IPS-18a (cell line): Measurements from ENCODE around the gene ARAP3.
"Not testable (repeated sequence)": the region's sequence is repeated elsewhere in the genome, so short reads cannot be mapped to it uniquely, and the experiment has no call there.

Source experiments
- H3K27ac ChIP-seq: one replicate; pipeline ENCODE4 v1.5.1; 2013; ENCODE audit warnings: low read length
- H3K27me3 ChIP-seq: one replicate; pipeline ENCODE4 v1.6.1; 2013; ENCODE audit warnings: mild to moderate bottlenecking, low read length; ENCODE audit not compliant: control insufficient read depth, insufficient read depth
- H3K36me3 ChIP-seq: one replicate; pipeline ENCODE4 v1.6.1; 2013; ENCODE audit warnings: low read depth, low read length; ENCODE audit not compliant: control insufficient read depth
- H3K4me1 ChIP-seq: one replicate; pipeline ENCODE4 v1.6.1; 2013; ENCODE audit warnings: low read depth, low read length; ENCODE audit not compliant: control insufficient read depth
- H3K4me3 ChIP-seq: one replicate; pipeline ENCODE4 v1.5.1; 2013; ENCODE audit warnings: low read length
- H3K9ac ChIP-seq: one replicate; pipeline ENCODE4 v1.6.1; 2013; ENCODE audit warnings: mild to moderate bottlenecking, low read length, moderate library complexity
- H3K9me3 ChIP-seq: one replicate; pipeline ENCODE4 v1.6.1; 2013; ENCODE audit warnings: low read depth, low read length; ENCODE audit not compliant: control insufficient read depth

ARAP3 gene

GRCh38 chr5:141681695-141682641 lies at the start of gene ARAP3:
TSS of gene ARAP3 (minus strand) at chr5:141682230. CDS start at chr5:141680486, 1,744 bp downstream.
- Histone ChIP-seq H3K27ac (peak within 1 kb of the TSS; percentile 66), H3K27me3 (no peaks in the 10 kb centered on the region), H3K4me3 (peak within 1 kb of the TSS; percentile 64), H3K9ac (peak within 1 kb of the TSS; percentile 71), H3K9me3 (no peaks in the 10 kb centered on the region), H3K4me1 (peaks cover 24% of the 10 kb centered on the region), H3K36me3 (peaks cover 13% of the 10 kb centered on the region)

GRCh38 chr5:141729387-141730006 lies 47.5 kb upstream of the ARAP3 start:
- Histone ChIP-seq H3K27me3 (no peaks in the 10 kb centered on the region), H3K36me3 (no peaks in the 10 kb centered on the region), H3K9ac (no peak overlapping the region), H3K27ac (no peak overlapping the region), H3K4me3 (no peak overlapping the region), H3K9me3 (no peaks in the 10 kb centered on the region), H3K4me1 (peaks cover 15% of the 10 kb centered on the region)

- H3K9ac ChIP-seq: no peak overlapping the region
Measured at GRCh38 chr5:141725891-141726290, 43.9 kb upstream of the ARAP3 start.

GRCh38 chr5:141725174-141725573 lies 43.1 kb upstream of the ARAP3 start:
- not testable (repeated sequence) for H3K27ac ChIP-seq, H3K36me3 ChIP-seq, H3K27me3 ChIP-seq, H3K9ac ChIP-seq, H3K4me3 ChIP-seq, H3K9me3 ChIP-seq
- peaks cover 15% of the 10 kb centered on the region for H3K4me1 ChIP-seq

More at GRCh38 chr5:141725891-141726290, 43.9 kb upstream of the ARAP3 start:
- no peak overlapping the region for H3K27ac ChIP-seq
- no peaks in the 10 kb centered on the region for H3K36me3 ChIP-seq
- H3K27me3 ChIP-seq: no peaks in the 10 kb centered on the region
- no peaks in the 10 kb centered on the region for H3K9me3 ChIP-seq
- peaks cover 15% of the 10 kb centered on the region for H3K4me1 ChIP-seq
- no peak overlapping the region for H3K4me3 ChIP-seq

- H3K4me3 ChIP-seq: no peak overlapping the region
- no peak overlapping the region for H3K27ac ChIP-seq
- no peaks in the 10 kb centered on the region for H3K36me3 ChIP-seq
- H3K9ac ChIP-seq: no peak overlapping the region
- H3K9me3 ChIP-seq: no peaks in the 10 kb centered on the region
- no peaks in the 10 kb centered on the region for H3K27me3 ChIP-seq
- peaks cover 9% of the 10 kb centered on the region for H3K4me1 ChIP-seq
Measured at GRCh38 chr5:141722266-141722665, 40.2 kb upstream of the ARAP3 start.

- Histone ChIP-seq H3K4me1 (peaks cover 25% of the 10 kb centered on the region), H3K9me3 (no peaks in the 10 kb centered on the region), H3K27ac (no peak overlapping the region), H3K27me3 (no peaks in the 10 kb centered on the region), H3K36me3 (no peaks in the 10 kb centered on the region), H3K4me3 (no peak overlapping the region), H3K9ac (no peak overlapping the region)
Measured at GRCh38 chr5:141717043-141717442, 35.0 kb upstream of the ARAP3 start.

GRCh38 chr5:141716468-141716867 lies 34.4 kb upstream of the ARAP3 start:
- Histone ChIP-seq H3K4me1 (peaks cover 25% of the 10 kb centered on the region), H3K27me3 (no peaks in the 10 kb centered on the region), H3K9me3 (no peaks in the 10 kb centered on the region), H3K27ac (no peak overlapping the region), H3K36me3 (no peaks in the 10 kb centered on the region), H3K9ac (no peak overlapping the region), H3K4me3 (no peak overlapping the region)

- H3K4me1 ChIP-seq: peaks cover 25% of the 10 kb centered on the region
Measured at GRCh38 chr5:141716009-141716408, 34.0 kb upstream of the ARAP3 start.

GRCh38 chr5:141715346-141715905 lies 33.4 kb upstream of the ARAP3 start:
- Histone ChIP-seq H3K9me3 (no peaks in the 10 kb centered on the region), H3K36me3 (no peaks in the 10 kb centered on the region), H3K9ac (no peak overlapping the region), H3K4me3 (no peak overlapping the region), H3K27ac (no peak overlapping the region), H3K27me3 (no peaks in the 10 kb centered on the region), H3K4me1 (peaks cover 25% of the 10 kb centered on the region)

More at GRCh38 chr5:141716009-141716408, 34.0 kb upstream of the ARAP3 start:
- no peak overlapping the region for H3K9ac ChIP-seq
- H3K36me3 ChIP-seq: no peaks in the 10 kb centered on the region
- H3K27me3 ChIP-seq: no peaks in the 10 kb centered on the region
- no peak overlapping the region for H3K4me3 ChIP-seq
- H3K9me3 ChIP-seq: no peaks in the 10 kb centered on the region
- no peak overlapping the region for H3K27ac ChIP-seq

- Histone ChIP-seq H3K9ac (no peak overlapping the region), H3K27me3 (no peaks in the 10 kb centered on the region)
Measured at GRCh38 chr5:141714542-141715310, 32.7 kb upstream of the ARAP3 start.

More at GRCh38 chr5:141714542-141715310, 32.7 kb upstream of the ARAP3 start:
- Histone ChIP-seq H3K27ac (no peak overlapping the region), H3K4me1 (peaks cover 25% of the 10 kb centered on the region), H3K9me3 (no peaks in the 10 kb centered on the region), H3K36me3 (no peaks in the 10 kb centered on the region), H3K4me3 (no peak overlapping the region)
